DMS 273 (cell line): ENCODE data around the gene EIF4E2.

Source experiments
- DNase-seq: peaks from one replicate; lab custom pipeline; 2025; ENCODE audit not compliant: unreplicated experiment; lab: John Stamatoyannopoulos, UW

The EIF4E2 gene, protein sequence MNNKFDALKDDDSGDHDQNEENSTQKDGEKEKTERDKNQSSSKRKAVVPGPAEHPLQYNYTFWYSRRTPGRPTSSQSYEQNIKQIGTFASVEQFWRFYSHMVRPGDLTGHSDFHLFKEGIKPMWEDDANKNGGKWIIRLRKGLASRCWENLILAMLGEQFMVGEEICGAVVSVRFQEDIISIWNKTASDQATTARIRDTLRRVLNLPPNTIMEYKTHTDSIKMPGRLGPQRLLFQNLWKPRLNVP

DNA sequence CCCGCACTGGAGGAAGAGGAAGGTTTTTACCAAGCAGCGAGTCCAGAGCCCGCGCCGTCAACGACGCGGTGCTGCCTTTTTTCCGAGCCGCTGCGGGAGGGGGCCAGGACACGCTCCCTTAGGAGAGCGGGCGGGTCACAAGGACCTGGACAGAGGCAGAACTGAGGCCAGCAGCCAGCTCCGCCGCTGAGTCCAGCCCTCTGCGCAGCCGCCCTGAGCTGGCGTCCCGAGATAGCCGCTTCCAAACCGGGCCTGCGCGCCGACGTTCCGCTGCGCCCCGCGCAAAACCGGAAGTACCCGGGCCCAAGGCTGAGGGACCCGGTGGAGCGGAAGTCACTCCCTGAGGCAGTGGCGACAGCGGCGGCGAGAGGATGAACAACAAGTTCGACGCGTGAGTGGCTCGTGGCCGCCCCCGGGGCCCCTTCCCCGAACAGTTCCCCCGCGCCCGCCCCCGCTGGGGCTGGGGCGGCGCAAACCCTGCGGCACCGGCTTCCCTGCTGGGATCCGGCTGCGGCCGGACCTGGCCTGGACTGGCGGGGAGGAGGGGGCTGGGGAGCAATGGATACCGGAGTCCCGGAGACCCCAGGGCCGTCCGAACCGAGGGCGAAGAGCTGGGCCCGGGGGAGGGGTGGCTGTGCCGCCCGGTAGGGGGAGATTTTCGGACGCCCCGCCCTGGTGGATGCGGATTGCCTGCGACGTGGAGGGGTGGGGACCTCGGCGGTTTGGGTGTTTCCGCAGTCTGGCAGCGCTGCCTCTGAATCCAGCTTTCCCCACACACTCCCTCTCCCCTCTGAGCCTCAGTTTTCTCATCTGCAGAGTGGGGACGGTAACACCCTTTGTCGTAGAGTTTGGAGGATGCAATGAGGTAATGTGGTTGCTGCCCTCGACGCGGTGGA, at the start of gene EIF4E2, which contains the start of gene TIGD1:
Gene EIF4E2 (plus strand): TSS at position 336 of the 896 bp plus-strand sequence. CDS start 36 bp downstream, at position 372.
Gene TIGD1 (minus strand): TSS at position 204 of the 896 bp plus-strand sequence. CDS start 675 bp downstream, outside the sequence.
- DNase-seq: peak; percentile 97

DNA sequence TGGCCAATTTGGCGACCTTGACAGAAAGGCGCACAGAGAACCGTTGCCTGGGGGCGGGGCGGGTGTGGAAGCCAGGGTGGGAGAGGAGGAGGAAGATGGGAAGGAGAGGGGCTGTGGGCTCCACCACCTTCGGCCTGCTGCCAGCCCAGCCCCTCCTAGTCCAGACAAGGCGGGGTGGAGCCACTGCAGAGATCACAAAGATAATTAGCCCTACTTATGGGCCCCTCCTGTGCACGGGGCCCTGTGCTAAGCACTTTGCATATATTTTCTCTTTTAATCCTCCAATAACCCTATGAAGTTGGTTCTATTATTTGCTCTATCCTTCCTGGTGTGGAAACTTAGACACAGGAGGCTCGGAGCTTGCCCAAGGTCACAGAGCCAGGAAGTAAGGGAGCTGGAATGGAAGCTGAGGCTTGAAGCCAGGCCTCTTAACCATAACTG, 49.1 kb upstream of the EIF4E2 start:
- no peak for DNase-seq

DNA sequence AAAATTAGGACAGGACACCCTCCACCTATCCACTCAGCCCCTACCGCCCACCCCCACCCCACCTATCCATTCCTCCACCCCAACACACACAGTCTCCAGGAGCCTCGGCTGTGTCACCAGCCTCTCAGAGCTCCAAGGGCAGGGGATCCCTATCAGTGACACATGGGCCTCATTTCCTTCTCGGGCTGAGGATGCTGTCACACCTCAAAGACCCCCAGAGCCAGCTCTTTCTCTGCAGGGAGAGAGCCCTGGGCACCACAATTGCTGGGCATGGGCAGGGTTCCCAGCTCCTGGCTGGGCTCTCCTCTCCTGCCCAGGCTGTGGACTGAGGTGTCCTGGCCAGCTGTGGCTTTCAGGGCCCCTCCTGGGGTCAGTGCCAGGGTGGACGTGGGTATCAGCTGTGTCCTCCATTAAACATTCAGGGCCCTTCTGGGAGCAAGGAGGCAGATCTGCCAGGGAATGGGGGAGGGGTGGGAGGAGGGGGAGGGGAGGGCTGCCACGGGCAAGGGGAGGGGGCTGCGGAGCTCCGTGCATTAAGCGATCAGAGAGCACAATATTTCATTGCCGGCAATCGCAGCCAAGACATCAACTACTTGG, 48.6 kb upstream of the EIF4E2 start:
- no peak for DNase-seq

DNA sequence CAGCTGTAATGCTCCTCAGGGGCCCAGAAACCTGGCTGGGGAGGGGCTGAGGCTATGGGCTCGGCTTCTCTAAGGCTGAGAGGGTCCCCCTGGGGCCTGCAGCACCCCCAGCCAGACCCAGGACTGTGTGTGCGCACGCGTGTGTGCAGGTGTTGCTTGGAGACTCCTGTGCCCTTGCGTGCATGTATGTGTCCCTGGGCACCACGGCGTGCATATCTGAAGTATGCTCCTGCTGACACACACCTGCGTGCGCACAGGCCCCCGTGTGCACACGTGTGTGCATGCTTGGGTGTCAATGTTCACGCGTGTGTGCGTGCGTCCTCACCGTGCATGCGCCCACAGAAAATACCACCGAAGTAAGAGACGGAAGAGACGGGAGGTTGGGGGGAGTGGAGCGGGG, 48.0 kb upstream of the EIF4E2 start:
- DNase-seq: no peak

DNA sequence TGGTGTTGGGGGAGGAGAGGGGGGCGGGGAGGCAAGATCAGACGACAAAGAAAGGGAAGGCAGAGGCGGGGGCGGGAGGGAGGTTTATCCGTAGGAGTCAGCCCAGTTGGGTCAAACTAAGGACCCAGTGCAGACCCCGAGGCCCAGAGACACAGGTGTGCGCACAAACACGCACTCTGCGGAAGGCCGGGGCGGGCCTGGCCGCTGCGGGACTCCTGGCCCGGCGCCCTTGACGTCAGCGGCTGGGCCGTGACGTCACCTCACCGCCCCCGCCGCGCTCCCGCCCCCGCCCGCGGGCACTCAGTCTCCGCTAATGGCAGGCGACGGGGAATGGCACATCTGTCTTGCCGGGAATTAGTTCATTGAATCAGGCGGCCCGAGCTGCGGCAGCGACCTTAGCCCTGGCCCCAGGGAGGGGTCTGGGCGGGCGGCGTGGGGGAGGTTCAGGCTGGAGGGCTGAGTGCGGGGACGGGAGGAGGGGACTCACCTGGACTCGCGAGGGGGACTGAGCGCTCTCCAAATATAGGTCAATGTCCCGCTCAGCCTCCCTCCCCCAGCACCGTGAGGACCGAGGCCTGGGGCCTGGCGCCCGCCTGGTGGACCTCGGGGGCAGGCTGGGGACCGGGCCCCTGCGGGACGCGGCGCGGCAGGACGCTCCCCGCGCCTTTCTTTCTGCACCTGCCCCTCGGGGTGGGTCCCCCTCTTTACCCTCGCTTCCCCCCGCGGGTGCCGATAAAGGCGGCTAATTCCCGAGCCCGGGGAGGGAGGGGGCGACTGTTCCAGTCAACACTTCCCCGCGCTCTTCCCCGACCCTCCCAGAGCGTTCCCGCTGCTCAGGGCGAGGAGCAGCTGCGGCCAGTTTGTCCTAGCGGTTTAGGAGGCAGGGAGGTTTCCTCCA, 47.3 kb upstream of the EIF4E2 start:
- DNase-seq: peak; percentile 73

DNA sequence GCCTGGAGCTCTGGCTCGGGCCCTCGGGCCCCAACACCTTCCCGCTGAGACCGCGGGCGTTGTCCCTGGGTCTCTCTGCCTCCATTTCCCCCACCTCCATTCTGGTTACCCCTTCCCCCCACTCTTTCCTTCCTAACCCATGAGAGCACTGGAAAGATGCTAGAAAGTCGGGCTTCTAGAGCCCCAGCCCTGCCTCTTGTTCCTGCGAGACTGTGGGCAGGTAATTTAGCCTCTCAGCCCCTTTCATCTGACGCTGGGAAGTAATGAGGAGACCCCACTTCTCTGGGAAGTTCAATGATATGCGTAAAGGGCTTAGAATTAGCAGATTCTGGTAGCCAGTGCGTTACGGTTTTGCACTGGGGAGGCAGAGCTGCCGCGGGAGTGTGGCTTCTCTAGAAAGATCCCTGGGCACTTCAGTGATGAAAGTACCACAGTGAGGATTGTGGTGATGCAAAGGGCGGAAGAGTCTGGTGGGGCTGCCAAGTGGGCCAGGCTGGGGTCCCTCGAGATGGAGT, 46.6 kb upstream of the EIF4E2 start:
- no peak for DNase-seq

DNA sequence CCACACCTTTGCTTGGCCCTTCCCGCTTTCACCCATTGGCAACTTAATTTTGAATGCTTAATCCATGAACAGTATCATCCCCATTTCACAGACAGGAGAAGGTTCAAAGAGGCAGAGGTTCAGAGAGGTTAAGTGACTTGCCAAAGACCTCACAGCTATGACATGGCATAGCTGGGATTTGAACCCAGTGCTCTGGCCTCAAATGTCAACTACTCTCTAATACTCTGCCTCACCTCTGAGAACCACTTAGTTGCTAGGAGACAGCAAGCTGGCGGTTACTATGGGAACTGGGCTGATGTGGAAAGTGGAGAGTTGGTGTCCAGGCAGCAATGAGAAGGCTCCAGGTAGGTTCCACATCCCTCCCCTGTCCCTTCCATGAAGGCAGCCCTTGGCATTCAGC, 46.1 kb upstream of the EIF4E2 start:
- DNase-seq: peak; percentile 75

DNA sequence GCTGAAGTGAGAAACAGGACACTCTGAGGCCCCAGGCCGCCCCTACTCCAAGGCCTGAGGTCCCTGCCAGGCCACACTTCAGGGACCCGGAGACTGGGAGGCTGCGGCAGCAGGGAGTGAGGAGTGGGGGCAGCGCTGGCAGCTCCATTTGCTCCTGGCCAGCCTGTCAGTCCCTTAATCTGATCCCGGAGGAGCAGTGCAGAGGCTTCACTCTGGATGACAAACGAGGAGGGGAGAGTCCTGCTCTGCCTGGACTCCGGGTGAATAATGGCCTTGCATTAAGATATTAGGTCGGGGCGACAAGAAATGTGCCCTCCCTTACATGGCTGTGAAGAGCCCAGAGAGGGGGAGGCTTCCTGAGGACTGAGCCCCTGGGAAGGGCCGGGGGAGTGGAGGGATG, 44.6 kb upstream of the EIF4E2 start:
- DNase-seq: no peak

DNA sequence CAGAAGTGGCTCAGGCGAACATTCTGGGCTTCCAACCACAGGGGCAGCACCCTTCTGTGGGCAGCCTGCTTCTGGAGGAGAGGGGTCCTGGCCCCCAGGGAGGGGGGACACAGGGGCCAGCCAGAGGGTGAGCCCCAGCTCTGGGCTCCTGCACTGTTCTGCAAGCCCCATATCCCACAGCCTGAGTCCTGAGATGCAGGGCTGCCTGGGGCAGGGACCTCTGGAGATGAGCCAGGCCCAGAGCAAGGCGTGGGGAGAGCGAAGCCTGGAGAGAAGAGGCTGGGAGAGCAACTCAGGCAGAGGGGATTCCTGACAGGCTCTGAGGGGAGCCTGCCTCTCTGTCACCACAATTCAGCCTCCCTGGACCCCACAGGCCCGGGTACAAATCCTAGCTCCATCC, 43.8 kb upstream of the EIF4E2 start:
- DNase-seq: no peak

DNA sequence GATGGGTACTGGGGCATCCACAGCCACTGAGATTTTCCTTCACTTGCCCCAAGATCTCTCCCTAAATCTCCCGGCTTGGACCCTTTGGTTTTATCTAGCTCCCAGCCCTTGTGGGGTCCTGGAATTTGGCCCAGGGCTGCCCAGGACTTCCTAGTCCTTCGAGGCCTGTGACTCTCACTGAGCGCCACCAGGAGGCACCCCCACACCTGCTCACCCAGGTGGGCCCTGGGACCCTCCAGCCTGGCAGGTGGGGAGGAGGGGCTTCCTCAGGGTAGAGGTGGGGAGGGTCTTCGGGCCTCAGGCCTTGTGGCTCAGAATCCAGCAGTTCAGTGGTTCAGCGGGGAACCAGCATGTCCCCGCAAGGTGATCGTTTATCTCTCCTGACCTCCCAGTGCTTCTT, 42.2 kb upstream of the EIF4E2 start:
- DNase-seq: no peak

DNA sequence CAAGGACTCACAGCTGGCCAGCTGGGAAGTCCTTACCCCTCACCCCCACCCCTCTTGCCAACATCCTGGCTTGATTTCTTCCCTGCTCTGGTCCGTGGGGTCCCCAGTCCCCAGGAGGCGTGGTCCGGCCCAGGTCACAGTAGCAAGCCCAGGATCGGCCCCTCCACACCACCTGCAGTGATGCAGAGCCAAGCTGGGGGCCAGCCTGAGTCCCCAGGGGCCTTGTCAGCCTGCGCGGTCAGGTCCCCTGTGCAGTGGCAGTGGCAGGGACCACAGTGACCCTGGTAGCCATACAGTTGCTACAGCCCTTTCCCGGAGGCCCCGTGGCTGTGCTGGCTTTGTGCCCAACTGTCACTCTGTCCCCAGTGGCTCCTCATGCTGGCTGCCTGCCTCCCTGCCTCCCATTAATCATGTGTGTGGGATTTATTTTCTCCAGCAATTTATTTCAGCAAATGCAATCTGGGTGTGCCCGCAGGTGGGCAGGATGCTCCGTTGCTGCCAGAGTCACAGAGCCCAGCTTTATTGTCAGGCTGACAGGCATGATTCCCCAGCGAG, 39.1 kb upstream of the EIF4E2 start:
- DNase-seq: no peak

DNA sequence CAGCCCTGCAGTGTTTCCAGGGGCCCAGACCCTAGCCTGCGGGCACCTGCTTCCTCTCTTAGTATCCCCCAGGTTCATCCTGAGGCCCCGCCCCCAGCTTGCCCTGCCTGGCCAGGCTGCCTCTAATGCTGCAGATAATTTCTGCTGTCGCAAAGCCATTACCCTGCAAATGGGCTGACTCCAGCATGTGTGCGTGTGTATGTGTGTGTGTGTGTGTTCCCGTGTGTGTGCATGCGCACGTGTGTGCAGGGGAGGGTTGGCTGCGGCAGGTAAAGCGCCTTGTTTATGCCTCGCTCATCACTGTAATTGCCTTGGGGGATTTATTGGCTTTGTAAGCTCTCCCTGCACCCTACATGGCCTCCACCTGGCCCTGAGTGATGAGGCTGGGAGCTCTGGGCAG, 37.9 kb upstream of the EIF4E2 start:
- no peak for DNase-seq

DNA sequence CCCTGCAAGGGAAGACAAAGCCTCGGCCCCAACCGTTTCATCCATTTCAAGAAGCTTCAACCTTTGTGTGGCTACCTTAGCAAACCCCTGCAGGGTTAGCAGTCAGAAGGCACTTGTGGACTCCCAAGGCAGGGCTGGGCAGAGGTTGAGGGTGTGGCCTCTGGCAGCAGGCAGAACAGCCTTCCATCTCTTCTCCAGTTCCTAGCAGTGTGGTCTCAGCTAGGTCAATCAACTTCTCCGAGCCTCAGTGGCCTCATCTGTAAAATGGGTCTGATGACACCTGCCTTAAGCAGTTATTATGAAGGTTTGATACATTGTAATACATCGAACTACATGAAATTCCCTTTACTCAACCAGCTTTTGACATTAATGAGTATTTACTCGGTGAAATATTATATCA, 37.1 kb upstream of the EIF4E2 start:
- no peak for DNase-seq

DNA sequence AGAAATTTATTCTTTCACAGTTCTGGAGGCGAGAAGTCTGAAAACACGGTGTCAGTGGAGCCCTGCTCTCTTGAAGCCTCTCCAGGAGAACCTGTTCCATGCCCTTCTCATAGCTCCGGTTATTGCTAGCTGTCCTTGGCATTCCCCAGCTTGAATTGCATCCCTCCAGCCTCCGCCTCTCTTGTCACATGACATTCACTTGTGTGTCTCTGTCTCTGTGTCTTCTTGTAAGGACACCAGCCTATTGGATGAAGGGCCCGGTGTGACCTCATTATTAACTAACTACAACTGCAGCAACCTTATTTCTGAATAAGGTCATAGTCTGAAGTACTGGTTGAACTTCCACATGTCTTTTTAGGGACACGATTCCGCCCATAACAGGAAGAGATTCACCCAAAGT, 34.9 kb upstream of the EIF4E2 start:
- no peak for DNase-seq

DNA sequence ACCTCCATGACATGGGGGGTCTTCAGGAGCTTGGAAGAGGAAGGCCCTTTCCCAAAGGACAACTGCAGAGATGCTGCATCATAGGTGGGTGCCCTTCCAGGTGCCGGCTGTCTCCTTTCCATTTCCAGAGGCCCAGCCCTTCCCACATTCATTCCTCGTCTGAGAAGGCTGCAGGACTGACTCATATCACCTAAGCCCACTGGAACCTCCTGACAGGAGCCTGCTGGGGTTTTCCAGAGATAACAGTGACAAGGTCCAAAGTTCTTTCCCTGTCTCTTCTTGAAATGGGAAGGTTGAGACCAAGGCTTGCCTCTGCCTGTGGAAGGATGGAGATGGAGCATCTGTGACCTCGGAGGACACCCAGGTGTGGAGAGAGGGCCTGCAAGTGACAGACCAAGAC, 33.9 kb upstream of the EIF4E2 start:
- DNase-seq: no peak

DNA sequence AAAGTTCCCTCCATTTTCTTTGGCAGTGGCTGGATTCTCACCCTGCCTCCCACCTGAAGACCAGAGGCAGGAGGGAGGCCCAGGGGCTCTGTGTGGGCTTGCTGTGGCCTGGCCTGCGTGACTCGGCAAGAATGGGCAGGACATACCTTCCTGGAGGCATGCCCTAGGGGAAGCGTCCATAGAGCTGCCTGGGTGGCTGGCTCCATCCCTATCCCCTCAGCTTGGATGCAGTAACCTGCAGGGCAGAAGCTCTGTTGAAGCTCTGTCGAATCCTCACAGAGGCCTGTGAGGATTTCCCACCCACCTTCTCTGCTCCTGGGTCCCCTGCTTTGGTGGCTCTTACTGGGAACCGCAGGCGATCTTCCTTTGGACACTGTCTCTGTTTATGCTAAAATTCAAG, 31.6 kb upstream of the EIF4E2 start:
- DNase-seq: no peak

DNA sequence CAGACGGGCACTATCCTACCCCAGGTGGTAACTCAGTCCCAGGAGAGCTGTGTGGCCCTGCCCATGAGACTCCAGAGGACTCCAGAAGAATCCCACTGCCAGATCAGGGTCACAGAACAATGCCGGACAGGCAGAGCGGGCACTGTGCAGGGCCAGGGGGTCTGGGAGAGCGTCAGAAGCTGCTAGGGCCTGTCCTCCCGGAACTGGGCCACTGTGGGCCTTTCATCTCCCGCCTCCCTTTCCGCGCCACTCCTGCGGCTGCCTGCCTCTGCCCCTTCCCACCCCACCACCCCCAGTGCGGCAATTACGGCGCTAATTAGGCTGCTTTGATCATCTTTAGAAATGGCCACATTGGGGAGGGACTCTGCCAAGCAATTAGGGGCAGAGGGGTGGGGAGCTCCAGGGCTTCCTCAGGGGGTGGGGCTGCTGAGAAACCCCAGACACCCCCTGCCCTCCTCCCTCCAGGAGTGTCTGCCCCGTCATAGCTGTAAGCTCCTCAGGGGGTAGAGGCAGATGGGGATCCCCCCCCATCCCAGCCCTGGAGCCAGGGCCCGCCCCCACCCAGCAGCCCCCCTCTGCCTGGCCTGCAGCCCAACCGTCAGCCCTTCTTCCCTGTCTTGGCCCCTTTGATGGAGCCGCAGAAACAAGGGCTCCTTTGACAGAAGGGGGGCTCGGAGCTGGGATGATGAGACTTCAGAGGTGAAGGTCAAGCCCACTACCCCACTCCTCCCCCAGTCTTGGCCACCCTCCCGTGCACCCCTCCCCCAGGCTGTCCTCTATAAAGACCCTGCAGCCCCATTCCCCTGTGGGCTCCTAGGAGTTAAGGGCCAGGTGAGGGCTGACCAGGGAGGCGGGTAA, 30.7 kb upstream of the EIF4E2 start, which contains the start of gene PRSS56:
Gene PRSS56 (plus strand): TSS at position 808 of the 858 bp plus-strand sequence. CDS start 211 bp downstream, outside the sequence.
- no peak for DNase-seq

DNA sequence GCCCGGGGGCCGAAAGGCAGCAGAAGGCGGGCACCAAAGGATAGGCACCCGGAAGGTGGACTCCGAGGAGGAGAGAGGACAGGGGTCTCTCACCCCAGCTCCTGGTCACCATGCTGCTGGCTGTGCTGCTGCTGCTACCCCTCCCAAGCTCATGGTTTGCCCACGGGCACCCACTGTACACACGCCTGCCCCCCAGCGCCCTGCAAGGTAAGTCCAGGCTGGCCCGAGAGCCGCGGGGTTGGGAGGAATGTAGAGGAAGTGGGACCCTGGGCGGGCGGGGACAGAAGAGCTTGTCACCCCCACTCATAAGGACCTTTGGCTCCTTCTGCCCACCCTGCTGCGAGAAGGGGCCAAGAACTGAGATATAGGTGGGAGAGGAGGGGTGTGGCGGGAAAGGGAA, 30.0 kb upstream of the EIF4E2 start:
- no peak for DNase-seq

DNA sequence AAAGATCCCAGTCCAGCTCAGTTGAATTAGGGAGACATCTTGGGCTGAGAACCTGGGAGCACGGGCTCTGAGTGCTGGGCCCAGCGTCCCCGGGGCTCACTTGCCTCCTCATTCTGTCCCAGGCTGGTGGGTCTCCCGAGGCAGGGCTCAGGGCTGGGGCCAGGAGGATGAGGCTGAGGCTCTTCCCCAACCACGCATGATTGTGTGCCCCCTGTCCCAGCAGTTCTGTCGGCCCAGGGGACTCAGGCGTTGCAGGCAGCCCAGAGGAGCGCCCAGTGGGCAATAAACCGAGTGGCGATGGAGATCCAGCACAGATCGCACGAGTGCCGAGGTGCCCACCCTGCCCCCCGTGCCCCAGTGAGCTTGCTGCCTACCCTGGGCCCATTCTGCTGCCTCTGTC, 29.4 kb upstream of the EIF4E2 start:
- DNase-seq: no peak
